HepG2 (cell line): ENCODE results near the gene LMF2. TPM values are rescaled to one million over a fixed set of nuclear protein-coding genes. Genes with fewer than 3 reads are reported as not detected.

Source experiments
- AGO2 ChIP-seq: fragments of 200-400 bp; formaldehyde crosslinking; optimal IDR thresholded peaks from 2 replicates; pipeline ENCODE3; 2017; ENCODE audit warnings: mild to moderate bottlenecking, low read depth, low read length, moderate library complexity
- ATF6 ChIP-seq: sonication (generic); formaldehyde crosslinking; conservative IDR thresholded peaks from 2 replicates; pipeline ENCODE4 v1.4.0; 2020; ENCODE audit warnings: missing genetic modification reagents
- EP300 ChIP-seq, 3 experiments: sonication (generic) in 1 of 3; formaldehyde crosslinking in 1 of 3; IDR thresholded peaks; 2 replicates each; pipeline versions ENCODE4 v1.5.1 to v1.6.1; 2011 to 2020; ENCODE audit warnings: low read depth in 2 of 3, low read length in 2 of 3, borderline replicate concordance in 1 of 3, improper control_type of control experiment in 1 of 3, mild to moderate bottlenecking in 1 of 3, missing genetic modification reagents in 1 of 3, moderate library complexity in 1 of 3
- FOXJ3 ChIP-seq: sonication (generic); formaldehyde crosslinking; IDR thresholded peaks from 2 replicates; pipeline ENCODE4 v1.4.0; 2020; ENCODE audit warnings: missing genetic modification reagents, mild to moderate bottlenecking, borderline replicate concordance
- FOXP4 ChIP-seq: sonication (generic); formaldehyde crosslinking; IDR thresholded peaks from 2 replicates; pipeline ENCODE4 v1.4.0; 2020; ENCODE audit warnings: missing genetic modification reagents
- HMG20B ChIP-seq: conservative IDR thresholded peaks from 2 replicates; pipeline ENCODE4 v1.6.1; 2016; ENCODE audit warnings: missing genetic modification reagents, missing compliant biosample characterization
- IKZF1 ChIP-seq: fragments of 450-650 bp; IDR thresholded peaks from 2 replicates; pipeline ENCODE4 v1.7.1; 2016
- KMT2A ChIP-seq: sonication (generic); formaldehyde crosslinking; IDR thresholded peaks from 2 replicates; pipeline ENCODE4 v1.4.0; 2020; ENCODE audit warnings: missing genetic modification reagents
- MEIS2 ChIP-seq: sonication (generic); formaldehyde crosslinking; IDR thresholded peaks from 2 replicates; pipeline ENCODE4 v1.9.0; 2021; ENCODE audit warnings: mild to moderate bottlenecking, missing genetic modification reagents
- NCOA2 ChIP-seq: sonication (generic); formaldehyde crosslinking; IDR thresholded peaks from 2 replicates; pipeline ENCODE4 v1.8.0; 2022; ENCODE audit warnings: inconsistent platforms
- PBX3 ChIP-seq: sonication (generic); formaldehyde crosslinking; IDR thresholded peaks from 2 replicates; pipeline ENCODE4 v1.8.1; 2023; ENCODE audit warnings: missing genetic modification reagents, inconsistent platforms, borderline replicate concordance
- RNF2 ChIP-seq: fragments of 450-650 bp; conservative IDR thresholded peaks from 2 replicates; pipeline ENCODE4 v1.6.1; 2016; ENCODE audit warnings: low read depth
- ZBTB3 ChIP-seq: sonication (generic); formaldehyde crosslinking; IDR thresholded peaks from 2 replicates; pipeline ENCODE4 v1.4.0; 2020; ENCODE audit warnings: low read depth, mild to moderate bottlenecking, moderate library complexity, missing genetic modification reagents, borderline replicate concordance
- ZNF101 ChIP-seq: sonication (generic); formaldehyde crosslinking; IDR thresholded peaks from 2 replicates; pipeline ENCODE4 v1.4.0; 2020; ENCODE audit warnings: mild to moderate bottlenecking, low read depth, missing genetic modification reagents, borderline replicate concordance
- ZNF225 ChIP-seq: sonication (generic); formaldehyde crosslinking; IDR thresholded peaks from 2 replicates; pipeline ENCODE4 v1.4.0; 2020; ENCODE audit warnings: mild to moderate bottlenecking, missing genetic modification reagents
- ZNF260 ChIP-seq: sonication (generic); formaldehyde crosslinking; IDR thresholded peaks from 2 replicates; pipeline ENCODE4 v1.4.0; 2020; ENCODE audit warnings: missing genetic modification reagents, low read depth, mild to moderate bottlenecking, borderline replicate concordance
- ZNF264 ChIP-seq: sonication (generic); formaldehyde crosslinking; IDR thresholded peaks from 2 replicates; pipeline ENCODE4 v1.4.0; 2020; ENCODE audit warnings: missing genetic modification reagents
- ZNF354B ChIP-seq: sonication (generic); formaldehyde crosslinking; IDR thresholded peaks from 2 replicates; pipeline ENCODE4 v1.8.0; 2022; ENCODE audit warnings: mild to moderate bottlenecking, missing genetic modification reagents
- ZNF414 ChIP-seq: sonication (generic); formaldehyde crosslinking; IDR thresholded peaks from 2 replicates; pipeline ENCODE4 v1.5.0; 2020; ENCODE audit warnings: missing genetic modification reagents
- ZNF563 ChIP-seq: sonication (generic); formaldehyde crosslinking; IDR thresholded peaks from 2 replicates; pipeline ENCODE4 v1.8.0; 2022; ENCODE audit warnings: mild to moderate bottlenecking, moderate library complexity, missing genetic modification reagents
- ZNF703 ChIP-seq: sonication (generic); formaldehyde crosslinking; IDR thresholded peaks from 2 replicates; pipeline ENCODE4 v1.5.1; 2020; ENCODE audit warnings: missing genetic modification reagents, mild to moderate bottlenecking, moderate library complexity, borderline replicate concordance
- ZSCAN25 ChIP-seq: sonication (generic); formaldehyde crosslinking; IDR thresholded peaks from 2 replicates; pipeline ENCODE4 v1.8.0; 2022; ENCODE audit warnings: mild to moderate bottlenecking, missing genetic modification reagents
- polyA plus RNA-seq, 8 experiments: library from polyadenylated mRNA; depleted of rRNA in 3 of 8; stranded (reverse) in 7 of 8; unstranded in 1 of 8; fragments of >200 nt; fragmentation: Illumina TruSeq in 4 of 8; extraction: Trizol in 4 of 8; gene quantifications; 2 replicates each; pipeline versions ENCODE4 v1.2.1 to v1.2.3, GENCODE V29; 2011 to 2016; ENCODE audit warnings: low read depth in 4 of 8, missing spikeins in 1 of 8, mixed read lengths in 1 of 8; ENCODE audit not compliant: insufficient read depth in 1 of 8
- total RNA-seq, 5 experiments: library from RNA; depleted of rRNA; stranded (reverse); fragments of >200 nt; fragmentation: Illumina TruSeq; extraction: Trizol; gene quantifications; 2 replicates each; pipeline ENCODE4 v1.2.3, GENCODE V29; 2016; ENCODE audit warnings: low read depth in 1 of 5

The LMF2 gene
- total and polyA plus RNA-seq, 2 of the 13 experiments (the other 11 are each of a cell fraction or from before 2014, with no cell fraction given), result 23.3 to 30.6 TPM

- TF ChIP-seq RNF2, result 0 out of 2 replicates have a peak, but pooled peaks have one; percentile 49
- 0 out of 2 replicates have a peak, but pooled peaks have one; percentile 24 for TF ChIP-seq ZNF354B (CRISPR knock-in tag)
- TF ChIP-seq NCOA2 (CRISPR knock-in tag), result peak; percentile 63
- no peak for TF ChIP-seq FOXJ3 (CRISPR knock-in tag)
- 0 out of 2 replicates have a peak, but pooled peaks have one; percentile 13 for TF ChIP-seq ZNF264 (CRISPR knock-in tag)
- TF ChIP-seq ZBTB3 (CRISPR knock-in tag), result no peak
- TF ChIP-seq ZNF703 (CRISPR knock-in tag), result peak; percentile 64; the same call in 1 of the 2 replicates
- TF ChIP-seq AGO2, result peak; percentile 83
- 0 out of 2 replicates have a peak, but pooled peaks have one; percentile 14 for TF ChIP-seq HMG20B (CRISPR knock-in tag)
- TF ChIP-seq ZNF414 (CRISPR knock-in tag), result peak; percentile 60; the same call in 1 of the 2 replicates
- no peak for TF ChIP-seq FOXP4
- TF ChIP-seq ZNF260 (CRISPR knock-in tag), result no peak
- TF ChIP-seq ZNF101 (CRISPR knock-in tag), result no peak
- TF ChIP-seq KMT2A (CRISPR knock-in tag), result no peak; the same call in 1 of the 2 replicates
- TF ChIP-seq IKZF1, result no peak
- no peak for TF ChIP-seq ZNF225 (CRISPR knock-in tag)
- no peak for TF ChIP-seq PBX3
- TF ChIP-seq ATF6, result no peak
- TF ChIP-seq MEIS2 (CRISPR knock-in tag), result peak; percentile 48; the same call in 1 of the 2 replicates
- TF ChIP-seq ZSCAN25 (CRISPR knock-in tag), result 0 out of 2 replicates have a peak, but pooled peaks have one; percentile 14
- peak; percentile 34; the same call in 1 of the 2 replicates for TF ChIP-seq ZNF563 (CRISPR knock-in tag)
- TF ChIP-seq EP300 (IDR thresholded peaks at IDR 0.05; ENCODE audit: low read depth in 2 of 2, low read length in 2 of 2), result 0 out of 4 replicates have a peak, but pooled peaks of 1 of the 2 experiments have one; percentile 27
- peak; percentile 78; the same call in 1 of the 2 replicates for TF ChIP-seq EP300 (CRISPR knock-in tag; IDR thresholded peaks at IDR 0.05; ENCODE audit: borderline replicate concordance)
These were observed 22.0 kb downstream of the LMF2 start (continued) for GRCh38 chr22:50485221-50486131.
